Activated CD4-positive, alpha-beta T cell treated with anti-CD3 and anti-CD28 coated beads for 36 hours (primary cell): ENCODE measurements around the gene CDK5RAP3. TPM values are rescaled to one million over a fixed set of nuclear protein-coding genes. Genes with fewer than 3 reads are reported as not detected.
"Not testable (repeated sequence)": the region's sequence is repeated elsewhere in the genome, so short reads cannot be mapped to it uniquely, and the experiment has no call there.

Experiments used
- ATAC-seq: fragments of 200-7000 bp; cut with Tn5 transposase; one replicate; pipeline ENCODE4 v1.10.0; 2021; ENCODE audit warnings: mild to moderate bottlenecking, moderate library complexity
- CTCF ChIA-PET: fragments of 350-600 bp; sonication (Branson Sonifier 250); formaldehyde crosslinking; loops from one replicate; lab custom pipeline; 2021; ENCODE audit warnings: antibody characterized with exemption; lab: Charles Lee
- POLR2A ChIA-PET: fragments of 350-600 bp; sonication (Branson Sonifier 250); formaldehyde crosslinking; loops from one replicate; lab custom pipeline; 2021; ENCODE audit warnings: antibody characterized with exemption, inconsistent platforms; lab: Charles Lee
- DNase-seq: peaks from one replicate; pipeline ENCODE4 v3.0.0-alpha.2; 2020
- H3K27ac Mint-ChIP-seq: one replicate; pipeline ENCODE4 v1.8.0; 2021; ENCODE audit warnings: mixed read lengths
- H3K27me3 Mint-ChIP-seq: one replicate; pipeline ENCODE4 v1.8.0; 2021; ENCODE audit warnings: mixed read lengths
- H3K36me3 Mint-ChIP-seq: one replicate; pipeline ENCODE4 v1.8.0; 2021; ENCODE audit warnings: low read depth, mixed read lengths
- H3K4me1 Mint-ChIP-seq: one replicate; pipeline ENCODE4 v1.8.0; 2021; ENCODE audit warnings: mixed read lengths
- H3K4me3 Mint-ChIP-seq: one replicate; pipeline ENCODE4 v1.8.0; 2021; ENCODE audit warnings: mild to moderate bottlenecking, moderate library complexity, mixed read lengths
- H3K9me3 Mint-ChIP-seq: one replicate; pipeline ENCODE4 v1.8.0; 2021; ENCODE audit warnings: low read depth, mixed read lengths
- intact Hi-C, 2 experiments: fragments of 100-400 bp; cut with DNase I in 1 of 2; cut with micrococcal nuclease in 1 of 2; formaldehyde crosslinking; loops; one replicate each; pipeline versions ENCODE4 v1.14.2 to v1.15.1; 2022 to 2024; cut with DNase I, micrococcal nuclease
- total RNA-seq, 2 experiments: library from RNA; stranded (reverse); gene quantifications; one replicate each; pipeline ENCODE4 v1.2.3, GENCODE V29; 2021

The CDK5RAP3 gene
- total RNA-seq, 2 experiments from 2014 or later: 147 to 156 TPM

- intact Hi-C loops: no loop called here
- peaks cover 12% of the 10 kb centered on the region for H3K4me1 Mint-ChIP-seq
- POLR2A ChIA-PET: no interaction called here
- no peak overlapping the region for H3K4me3 Mint-ChIP-seq
- H3K27ac Mint-ChIP-seq: no peak overlapping the region
- H3K27me3 Mint-ChIP-seq: no peaks in the 10 kb centered on the region
- DNase-seq (no peak), ATAC-seq (no peak)
- no peaks in the 10 kb centered on the region for H3K9me3 Mint-ChIP-seq
- H3K36me3 Mint-ChIP-seq: peaks cover 39% of the 10 kb centered on the region
- CTCF ChIA-PET: interaction anchor here (0.5 to 4.5 kb wide), 6 partner anchors 17 to 637 kb away, joined by 3 to 28 read pairs (median 3); partner anchors contain the start of gene PNPO
Measured at GRCh38 chr17:47975823-47976205, 4.9 kb downstream of the CDK5RAP3 start.

DNA sequence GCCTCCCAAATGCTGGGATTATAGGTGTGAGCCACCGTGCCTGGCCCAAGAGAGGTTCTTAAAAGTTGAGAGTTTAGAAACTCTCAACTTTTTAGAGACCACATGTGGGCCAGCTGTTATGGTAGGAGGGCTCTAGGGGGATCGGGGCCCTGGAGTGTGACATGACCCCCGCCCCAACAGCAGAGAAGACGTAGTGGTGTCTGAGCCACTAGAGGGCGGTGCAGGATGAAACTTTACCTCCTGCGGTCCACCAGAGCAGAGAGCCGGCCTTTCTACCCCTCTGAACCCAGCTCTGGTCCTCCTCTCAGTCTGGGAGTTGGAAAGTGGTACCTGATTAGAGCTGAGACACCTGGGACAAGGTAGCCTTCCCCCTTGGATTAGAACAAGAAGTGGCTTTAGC lies 7.4 kb downstream of the CDK5RAP3 start:
- Mint-ChIP-seq H3K4me3 (no peak overlapping the region), H3K27ac (no peak overlapping the region), H3K27me3 (no peaks in the 10 kb centered on the region), H3K4me1 (no peaks in the 10 kb centered on the region), H3K36me3 (peaks cover 49% of the 10 kb centered on the region), H3K9me3 (no peaks in the 10 kb centered on the region)
- ChIA-PET POLR2A (no interaction called here), CTCF (interaction anchor here (0.6 to 5.0 kb wide), 20 partner anchors 9 to 1166 kb away, joined by 3 to 28 read pairs (median 3); partner anchors contain the start of gene CDK5RAP3)
- intact Hi-C loops: loop anchor here in 1 of 2 experiments (1.0 kb wide), 1 partner anchor 45 kb away; no protein-coding TSS in a partner anchor
- ATAC-seq (peak; percentile 74), DNase-seq (peak; percentile 72)

DNA sequence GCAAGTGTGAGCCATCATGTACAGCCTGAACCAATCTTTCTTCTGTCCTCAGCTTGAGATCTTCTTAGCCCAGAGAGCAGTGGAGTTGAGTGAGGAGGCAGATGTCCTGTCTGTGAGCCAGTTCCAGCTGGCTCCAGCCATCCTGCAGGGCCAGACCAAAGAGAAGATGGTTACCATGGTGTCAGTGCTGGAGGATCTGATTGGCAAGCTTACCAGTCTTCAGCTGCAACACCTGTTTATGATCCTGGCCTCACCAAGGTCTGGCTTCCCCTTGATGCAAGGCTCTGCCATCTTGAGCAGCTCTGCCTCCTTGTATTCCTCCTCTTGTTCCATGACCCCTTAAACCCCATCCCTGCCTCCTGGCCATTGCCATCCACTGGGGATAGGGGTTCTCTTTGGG lies 9.6 kb downstream of the CDK5RAP3 start:
- ChIA-PET CTCF (interaction anchor here (0.6 to 5.0 kb wide), 3 partner anchors 11 to 700 kb away, joined by 3 to 25 read pairs (median 3); partner anchors contain the start of gene CDK5RAP3), POLR2A (no interaction called here)
- DNase-seq: no peak
- Mint-ChIP-seq H3K4me1 (no peaks in the 10 kb centered on the region), H3K36me3 (peaks cover 38% of the 10 kb centered on the region), H3K9me3 (no peaks in the 10 kb centered on the region), H3K27ac (no peak overlapping the region), H3K27me3 (no peaks in the 10 kb centered on the region), H3K4me3 (no peak overlapping the region)
- intact Hi-C loops: no loop called here
- no peak for ATAC-seq

DNA sequence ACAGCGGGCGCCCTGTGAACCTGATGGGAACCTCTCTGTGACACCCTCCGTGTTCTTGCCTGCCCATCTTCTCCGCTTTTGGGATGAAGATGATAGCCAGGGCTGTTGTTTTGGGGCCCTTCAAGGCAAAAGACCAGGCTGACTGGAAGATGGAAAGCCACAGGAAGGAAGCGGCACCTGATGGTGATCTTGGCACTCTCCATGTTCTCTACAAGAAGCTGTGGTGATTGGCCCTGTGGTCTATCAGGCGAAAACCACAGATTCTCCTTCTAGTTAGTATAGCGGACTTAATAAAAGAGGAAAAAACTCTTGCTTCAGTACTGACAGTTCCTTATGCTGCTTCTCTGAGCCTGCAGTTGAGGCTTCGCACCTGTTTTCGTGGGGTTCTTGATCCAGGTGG lies 10.5 kb downstream of the CDK5RAP3 start:
- CTCF ChIA-PET: interaction anchor here (0.7 to 5.0 kb wide), 3 partner anchors 12 to 67 kb away, joined by 3 to 25 read pairs (median 3); partner anchors contain the start of genes CDK5RAP3 and NFE2L1
- H3K9me3 Mint-ChIP-seq: no peaks in the 10 kb centered on the region
- POLR2A ChIA-PET: no interaction called here
- H3K27me3 Mint-ChIP-seq: no peaks in the 10 kb centered on the region
- H3K4me3 Mint-ChIP-seq: no peak overlapping the region
- no peaks in the 10 kb centered on the region for H3K4me1 Mint-ChIP-seq
- no peak for DNase-seq
- no peak for ATAC-seq
- no peak overlapping the region for H3K27ac Mint-ChIP-seq
- intact Hi-C loops: no loop called here
- peaks cover 35% of the 10 kb centered on the region for H3K36me3 Mint-ChIP-seq

- Mint-ChIP-seq H3K4me3 (no peak overlapping the region), H3K27me3 (no peaks in the 10 kb centered on the region), H3K27ac (no peak overlapping the region), H3K4me1 (no peaks in the 10 kb centered on the region), H3K9me3 (no peaks in the 10 kb centered on the region), H3K36me3 (peaks cover 29% of the 10 kb centered on the region)
- ATAC-seq (no peak), DNase-seq (no peak)
- intact Hi-C loops: no loop called here
- POLR2A ChIA-PET: no interaction called here
- CTCF ChIA-PET: interaction anchor here (0.7 to 5.0 kb wide), 5 partner anchors 12 to 628 kb away, joined by 3 to 25 read pairs (median 3); partner anchors contain the start of gene CDK5RAP3
Measured at GRCh38 chr17:47982091-47982617, 11.2 kb downstream of the CDK5RAP3 start.

DNA sequence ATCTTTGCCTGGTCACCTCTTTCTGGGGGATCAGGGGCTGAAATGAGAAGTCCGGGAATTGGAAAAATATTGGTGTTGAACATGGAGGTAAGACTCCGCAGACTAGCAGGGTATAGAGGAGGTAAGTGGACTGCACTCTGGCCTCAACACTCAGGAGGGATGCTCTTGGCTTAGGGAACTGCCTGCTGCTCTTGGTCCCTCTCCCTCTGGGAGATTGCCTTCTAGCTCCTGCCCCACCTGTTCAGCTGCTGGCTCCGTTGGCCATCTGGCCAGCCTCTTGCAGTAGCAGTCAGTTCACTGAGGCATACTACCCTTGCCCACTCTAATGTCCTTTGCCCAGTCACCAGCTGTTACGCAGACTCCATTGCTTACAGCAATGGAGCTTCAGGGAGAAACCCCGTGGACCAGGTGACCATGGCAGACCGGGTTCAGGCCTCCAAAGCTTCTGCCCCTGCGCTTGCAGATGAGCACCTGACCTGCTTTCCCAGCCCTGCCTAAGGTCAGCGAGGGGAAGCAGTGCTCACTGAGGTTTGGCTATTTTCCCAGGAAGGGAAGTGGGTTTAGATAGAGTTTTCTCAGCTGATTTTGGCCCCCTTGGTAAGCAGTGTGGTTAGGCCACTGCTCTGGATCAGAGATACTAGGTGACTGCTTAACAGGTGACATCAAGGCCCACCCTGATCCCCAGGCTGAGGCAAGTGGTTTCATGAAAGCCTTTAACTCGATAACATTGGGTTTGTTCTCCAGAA lies 11.9 kb downstream of the CDK5RAP3 start:
- peaks cover 23% of the 10 kb centered on the region for H3K36me3 Mint-ChIP-seq
- intact Hi-C loops: no loop called here
- CTCF ChIA-PET: interaction anchor here (0.7 to 1.5 kb wide), 4 partner anchors 11 to 629 kb away, joined by 3 to 4 read pairs (median 3); no protein-coding TSS in a partner anchor
- POLR2A ChIA-PET: no interaction called here
- no peak overlapping the region for H3K4me3 Mint-ChIP-seq
- no peaks in the 10 kb centered on the region for H3K9me3 Mint-ChIP-seq
- H3K27ac Mint-ChIP-seq: no peak overlapping the region
- no peaks in the 10 kb centered on the region for H3K27me3 Mint-ChIP-seq
- ATAC-seq: no peak
- H3K4me1 Mint-ChIP-seq: no peaks in the 10 kb centered on the region
- DNase-seq: no peak

DNA sequence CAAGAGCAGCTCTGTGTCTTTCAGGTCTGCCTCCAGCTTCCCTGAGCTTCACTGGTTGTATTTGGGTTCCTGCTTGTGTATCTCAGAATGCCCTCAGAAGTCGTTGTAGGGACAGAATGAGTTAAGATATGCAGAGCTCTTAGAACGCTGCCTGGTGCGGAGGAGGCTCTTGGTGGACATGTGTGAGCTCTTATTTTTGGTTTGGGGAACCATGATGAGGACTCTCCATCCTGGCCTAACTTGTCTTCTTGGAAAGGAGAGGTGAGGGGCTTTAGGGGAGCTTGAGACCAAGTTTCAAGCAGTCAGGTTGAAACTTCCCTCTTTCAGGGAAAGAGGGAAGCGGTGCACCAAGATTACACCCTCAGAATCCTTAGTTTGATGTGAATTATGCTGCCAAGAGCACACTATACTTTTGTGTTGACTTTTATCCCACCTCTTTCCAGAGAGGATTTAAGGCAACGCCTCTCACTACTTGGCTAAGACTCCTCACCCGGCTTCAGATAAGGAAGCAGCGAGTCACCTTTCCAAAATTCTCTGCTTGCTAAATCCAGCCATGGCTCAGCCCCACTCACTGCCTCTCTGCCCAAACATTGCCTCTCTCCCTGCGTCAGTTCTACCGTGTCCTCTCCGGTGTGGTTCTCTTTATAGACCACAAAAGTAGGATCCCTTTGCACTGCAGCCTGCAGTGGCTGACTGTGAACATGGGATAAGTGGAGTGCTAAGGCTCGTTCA lies 12.7 kb downstream of the CDK5RAP3 start:
- H3K36me3 Mint-ChIP-seq: peaks cover 22% of the 10 kb centered on the region
- ChIA-PET POLR2A (no interaction called here), CTCF (interaction anchor here (0.7 to 1.5 kb wide), 3 partner anchors 10 to 20 kb away, joined by 3 to 4 read pairs (median 3); no protein-coding TSS in a partner anchor)
- intact Hi-C loops: no loop called here
- no peaks in the 10 kb centered on the region for H3K9me3 Mint-ChIP-seq
- no peak overlapping the region for H3K27ac Mint-ChIP-seq
- no peaks in the 10 kb centered on the region for H3K4me1 Mint-ChIP-seq
- H3K4me3 Mint-ChIP-seq: no peak overlapping the region
- H3K27me3 Mint-ChIP-seq: no peaks in the 10 kb centered on the region
- DNase-seq (no peak), ATAC-seq (no peak)

DNA sequence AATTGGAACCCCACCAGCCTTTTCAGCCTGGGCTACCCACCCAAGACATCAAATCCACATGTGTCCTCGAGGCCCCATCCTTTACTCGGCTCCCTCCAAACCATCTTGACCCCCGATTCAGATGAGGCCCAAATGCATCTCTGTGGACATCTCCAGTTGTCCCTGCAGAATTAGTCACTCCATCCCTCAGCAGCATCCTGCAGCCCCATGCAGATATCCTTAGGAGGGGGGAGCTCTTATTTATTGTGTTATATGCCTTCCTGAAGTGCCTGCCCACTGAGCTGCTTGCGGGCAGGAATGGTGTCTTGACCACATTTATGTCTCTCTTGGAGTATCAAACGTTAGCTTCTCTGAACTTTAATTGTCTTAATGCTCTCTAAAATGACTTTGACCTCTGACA lies 15.6 kb downstream of the CDK5RAP3 start:
- H3K27me3 Mint-ChIP-seq: no peaks in the 10 kb centered on the region
- intact Hi-C loops: no loop called here
- H3K4me1 Mint-ChIP-seq: no peaks in the 10 kb centered on the region
- POLR2A ChIA-PET: no interaction called here
- ATAC-seq (no peak), DNase-seq (no peak)
- H3K36me3 Mint-ChIP-seq: peaks cover 12% of the 10 kb centered on the region
- CTCF ChIA-PET: interaction anchor here (0.7 to 1.0 kb wide), 4 partner anchors 8 to 718 kb away, joined by 3 to 4 read pairs (median 3); partner anchors contain the start of gene CDK5RAP3
- no peak overlapping the region for H3K27ac Mint-ChIP-seq
- no peak overlapping the region for H3K4me3 Mint-ChIP-seq
- no peaks in the 10 kb centered on the region for H3K9me3 Mint-ChIP-seq

GRCh38 chr17:47987240-47987835 lies 16.4 kb downstream of the CDK5RAP3 start:
- Mint-ChIP-seq H3K27ac (no peak overlapping the region), H3K36me3 (peaks cover 10% of the 10 kb centered on the region), H3K9me3 (no peaks in the 10 kb centered on the region), H3K27me3 (no peaks in the 10 kb centered on the region), H3K4me3 (no peak overlapping the region), H3K4me1 (no peaks in the 10 kb centered on the region)
- ChIA-PET CTCF (interaction anchor here (0.7 to 1.0 kb wide), 4 partner anchors 9 to 717 kb away, joined by 3 to 4 read pairs (median 3); partner anchors contain the start of gene CDK5RAP3), POLR2A (no interaction called here)
- no peak for ATAC-seq
- intact Hi-C loops: no loop called here
- no peak for DNase-seq

- H3K36me3 Mint-ChIP-seq, POLR2A ChIA-PET, intact Hi-C loops, H3K4me1 Mint-ChIP-seq, H3K9me3 Mint-ChIP-seq, H3K27me3 Mint-ChIP-seq, H3K4me3 Mint-ChIP-seq, ATAC-seq, DNase-seq, H3K27ac Mint-ChIP-seq: not testable (repeated sequence)
- CTCF ChIA-PET: interaction anchor here (0.5 kb wide), 1 partner anchor 24 kb away, joined by 3 read pairs; no protein-coding TSS in a partner anchor
Measured at GRCh38 chr17:47988445-47988844, 17.5 kb downstream of the CDK5RAP3 start.

GRCh38 chr17:47989159-47989558 lies 18.2 kb downstream of the CDK5RAP3 start:
- Mint-ChIP-seq H3K27ac (no peak overlapping the region), H3K9me3 (no peaks in the 10 kb centered on the region), H3K4me1 (no peaks in the 10 kb centered on the region), H3K27me3 (no peaks in the 10 kb centered on the region), H3K4me3 (no peak overlapping the region), H3K36me3 (peaks cover 4% of the 10 kb centered on the region)
- POLR2A ChIA-PET: no interaction called here
- DNase-seq: no peak
- ATAC-seq: no peak
- intact Hi-C loops: no loop called here
- CTCF ChIA-PET: no interaction called here
